Measurements from ENCODE around the gene HSDL1. TPM values are rescaled to one million over a fixed set of nuclear protein-coding genes. Genes with fewer than 3 reads are reported as not detected.

Gene HSDL1
- total RNA-seq, 1 experiment from 2014 or later: 34.2 TPM

DNA sequence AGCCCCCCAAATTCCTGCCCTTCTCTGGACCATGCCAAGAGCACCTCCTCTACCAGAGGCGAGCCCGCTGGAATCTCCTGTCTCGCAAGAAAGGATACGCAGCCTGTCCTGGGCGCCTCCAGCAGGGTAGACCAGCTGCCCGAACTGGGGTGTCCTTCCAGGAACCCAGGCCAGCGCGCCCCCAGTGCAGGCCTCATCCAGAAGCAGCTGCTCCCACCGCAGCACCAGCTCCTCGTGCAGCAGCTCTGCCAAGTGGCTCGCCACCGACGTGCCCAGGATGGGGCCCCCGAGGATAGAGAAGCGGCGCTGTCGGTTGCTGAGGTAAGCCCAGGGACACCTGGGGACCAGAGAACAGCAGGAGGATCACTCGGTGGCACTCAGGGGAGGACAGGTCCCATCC is 37.1 kb upstream of the HSDL1 start:
- no peaks in the 10 kb centered on the region for H3K9me3 Mint-ChIP-seq
- DNase-seq: no peak
- no peaks in the 10 kb centered on the region for H3K27me3 ChIP-seq (ENCODE audit: insufficient read depth, low read length)
- H3K4me2 ChIP-seq (ENCODE audit: insufficient read depth, insufficient read length, low read length): no peak overlapping the region
- no peak overlapping the region for H3K4me3 Mint-ChIP-seq
- no peak overlapping the region for H3K18ac ChIP-seq (ENCODE audit: insufficient read length, low read depth, low read length)
- H2AK5ac ChIP-seq (ENCODE audit: insufficient read length, low read length): no peak overlapping the region
- WGBS (ENCODE audit: extremely low coverage, insufficient read length, low lambda C conversion rate): no CpG with 5 or more reads among the region's 18 CpGs
- no peak for TF ChIP-seq CTCF (conservative IDR thresholded peaks at IDR 0.05)
- H4K91ac ChIP-seq (ENCODE audit: insufficient read length, low read depth, low read length): no peak overlapping the region
- H2BK15ac ChIP-seq (ENCODE audit: low read depth, low read length): no peak overlapping the region
- H3K56ac ChIP-seq (ENCODE audit: insufficient read length, low read depth, low read length): no peak overlapping the region
- H4K5ac ChIP-seq (ENCODE audit: insufficient read length, low read depth, low read length): no peak overlapping the region
- no peak overlapping the region for H3K23ac ChIP-seq (ENCODE audit: insufficient read length, low read depth, low read length)
- H3K4me1 Mint-ChIP-seq: peaks cover 8 to 13% of the 10 kb centered on the region in 2 experiments
- peaks cover 2% of the 10 kb centered on the region; the same call in 1 of the 2 replicates for H3K27me3 Mint-ChIP-seq (ENCODE audit: low read depth)
- H3K79me1 ChIP-seq (ENCODE audit: insufficient read depth, low read depth, low read length, poor library complexity, severe bottlenecking): peaks cover 6% of the 10 kb centered on the region
- H3K9ac ChIP-seq (ENCODE audit: extremely low read depth, insufficient read length, low read length): no peak overlapping the region
- no peak overlapping the region for H3K27ac Mint-ChIP-seq
- H2BK12ac ChIP-seq (ENCODE audit: insufficient read length, low read depth, low read length): no peak overlapping the region
- H2BK20ac ChIP-seq (ENCODE audit: low read depth, low read length, poor library complexity, severe bottlenecking): no peak overlapping the region
- no peaks in the 10 kb centered on the region for H4K20me1 ChIP-seq (ENCODE audit: control insufficient read depth, insufficient read depth, insufficient read length)
- H3K14ac ChIP-seq (ENCODE audit: insufficient read depth, low read length): no peak overlapping the region
- no peak overlapping the region for H2BK120ac ChIP-seq (ENCODE audit: low read depth, low read length, poor library complexity, severe bottlenecking)
- no peak overlapping the region for H2BK5ac ChIP-seq (ENCODE audit: insufficient read length, low read length)
- no peak overlapping the region for H2AFZ ChIP-seq (ENCODE audit: low read length)
- H3K4me1 ChIP-seq (ENCODE audit: insufficient read depth, low read length): no peaks in the 10 kb centered on the region
- no peak overlapping the region for H3K4ac ChIP-seq (ENCODE audit: low read depth, low read length)
- H4K8ac ChIP-seq (replicated peaks; ENCODE audit: insufficient read length, low read depth, low read length): no peak overlapping the region
- peaks cover 14 to 65% (median 61%) of the 10 kb centered on the region in 3 experiments; a peak in 6 of 7 replicates for H3K36me3 Mint-ChIP-seq (ENCODE audit: insufficient read depth in 1 of 3, low read depth in 3 of 3)
- peaks cover 6% of the 10 kb centered on the region for H3K23me2 ChIP-seq (ENCODE audit: insufficient read length, low read depth, low read length, poor library complexity, severe bottlenecking)
- no peak overlapping the region for H3K27ac ChIP-seq (ENCODE audit: insufficient read length, low read depth, low read length)
- H3K79me2 ChIP-seq (ENCODE audit: insufficient read depth, low read length): peaks cover 9% of the 10 kb centered on the region; the same call in 1 of the 2 replicates
- H3T11ph ChIP-seq (ENCODE audit: low read length): no peak overlapping the region
- no peaks in the 10 kb centered on the region for H3K9me3 ChIP-seq (ENCODE audit: control insufficient read depth, low read depth, low read length)

All from H9 (cell line).